Globus pallidus (tissue), 1 donor: Measurements from ENCODE around the gene LTC4S.
"Not testable (repeated sequence)": the region's sequence is repeated elsewhere in the genome, so short reads cannot be mapped to it uniquely, and the experiment has no call there.

Experiments
- DNase-seq: peaks from one replicate; pipeline ENCODE4 v3.0.0-alpha.2; 2015; ENCODE audit warnings: low spot score

The LTC4S gene

GRCh38 chr5:179825655-179826182 is 31.9 kb downstream of the LTC4S start:
- no peak for DNase-seq

- DNase-seq = no peak
These were observed 33.9 kb downstream of the LTC4S start for GRCh38 chr5:179827680-179828079.

GRCh38 chr5:179828756-179829421 is 35.1 kb downstream of the LTC4S start:
- no peak for DNase-seq

GRCh38 chr5:179829732-179830435 is 36.1 kb downstream of the LTC4S start:
- no peak for DNase-seq

GRCh38 chr5:179830818-179831468 is 37.2 kb downstream of the LTC4S start:
- DNase-seq = no peak

- no peak for DNase-seq
These were observed 38.4 kb downstream of the LTC4S start for GRCh38 chr5:179832039-179832745.

GRCh38 chr5:179833056-179833708 is 39.4 kb downstream of the LTC4S start:
- no peak for DNase-seq

- no peak for DNase-seq
These were observed 39.9 kb downstream of the LTC4S start for GRCh38 chr5:179833709-179834070.

- DNase-seq = no peak
These were observed 40.3 kb downstream of the LTC4S start for GRCh38 chr5:179834120-179834519.

GRCh38 chr5:179834871-179835270 is 41.1 kb downstream of the LTC4S start:
- DNase-seq = not testable (repeated sequence)

- no peak for DNase-seq
These were observed 42.6 kb downstream of the LTC4S start for GRCh38 chr5:179836225-179837019.

GRCh38 chr5:179837076-179838011 is 43.6 kb downstream of the LTC4S start:
- DNase-seq = no peak

GRCh38 chr5:179839328-179840256 is 45.8 kb downstream of the LTC4S start:
- no peak for DNase-seq

GRCh38 chr5:179840321-179840720 is 46.5 kb downstream of the LTC4S start:
- no peak for DNase-seq

GRCh38 chr5:179840766-179841165 is 47.0 kb downstream of the LTC4S start:
- no peak for DNase-seq

GRCh38 chr5:179841621-179842020 is 47.8 kb downstream of the LTC4S start:
- no peak for DNase-seq
